ENCODE measurements around the gene BRINP3. TPM values are rescaled to one million over a fixed set of nuclear protein-coding genes. Genes with fewer than 3 reads are reported as not detected.

The BRINP3 gene
- total and polyA plus RNA-seq, 2 experiments from 2014 or later, result not detected

DNA sequence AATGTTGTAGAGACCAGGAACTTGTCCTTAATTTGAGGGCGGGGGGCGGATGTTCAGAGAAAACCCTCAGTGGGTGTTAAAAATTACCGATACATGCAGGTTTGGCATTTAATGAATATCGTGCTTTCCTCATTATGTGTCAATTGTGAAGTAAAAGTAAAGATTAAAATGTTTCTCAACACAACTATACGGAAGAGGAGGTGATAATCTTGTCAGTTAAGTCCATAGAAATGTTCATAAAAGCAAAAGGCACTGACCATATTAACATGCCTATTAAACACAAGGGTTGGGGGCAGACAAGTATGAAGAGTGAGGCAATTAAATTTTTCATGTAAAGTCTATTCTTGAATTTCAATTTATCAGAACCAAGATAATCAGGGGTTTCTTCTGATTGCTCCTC lies 1.3 kb downstream of the BRINP3 start (continued):
- TF ChIP-seq, protein P1, sequence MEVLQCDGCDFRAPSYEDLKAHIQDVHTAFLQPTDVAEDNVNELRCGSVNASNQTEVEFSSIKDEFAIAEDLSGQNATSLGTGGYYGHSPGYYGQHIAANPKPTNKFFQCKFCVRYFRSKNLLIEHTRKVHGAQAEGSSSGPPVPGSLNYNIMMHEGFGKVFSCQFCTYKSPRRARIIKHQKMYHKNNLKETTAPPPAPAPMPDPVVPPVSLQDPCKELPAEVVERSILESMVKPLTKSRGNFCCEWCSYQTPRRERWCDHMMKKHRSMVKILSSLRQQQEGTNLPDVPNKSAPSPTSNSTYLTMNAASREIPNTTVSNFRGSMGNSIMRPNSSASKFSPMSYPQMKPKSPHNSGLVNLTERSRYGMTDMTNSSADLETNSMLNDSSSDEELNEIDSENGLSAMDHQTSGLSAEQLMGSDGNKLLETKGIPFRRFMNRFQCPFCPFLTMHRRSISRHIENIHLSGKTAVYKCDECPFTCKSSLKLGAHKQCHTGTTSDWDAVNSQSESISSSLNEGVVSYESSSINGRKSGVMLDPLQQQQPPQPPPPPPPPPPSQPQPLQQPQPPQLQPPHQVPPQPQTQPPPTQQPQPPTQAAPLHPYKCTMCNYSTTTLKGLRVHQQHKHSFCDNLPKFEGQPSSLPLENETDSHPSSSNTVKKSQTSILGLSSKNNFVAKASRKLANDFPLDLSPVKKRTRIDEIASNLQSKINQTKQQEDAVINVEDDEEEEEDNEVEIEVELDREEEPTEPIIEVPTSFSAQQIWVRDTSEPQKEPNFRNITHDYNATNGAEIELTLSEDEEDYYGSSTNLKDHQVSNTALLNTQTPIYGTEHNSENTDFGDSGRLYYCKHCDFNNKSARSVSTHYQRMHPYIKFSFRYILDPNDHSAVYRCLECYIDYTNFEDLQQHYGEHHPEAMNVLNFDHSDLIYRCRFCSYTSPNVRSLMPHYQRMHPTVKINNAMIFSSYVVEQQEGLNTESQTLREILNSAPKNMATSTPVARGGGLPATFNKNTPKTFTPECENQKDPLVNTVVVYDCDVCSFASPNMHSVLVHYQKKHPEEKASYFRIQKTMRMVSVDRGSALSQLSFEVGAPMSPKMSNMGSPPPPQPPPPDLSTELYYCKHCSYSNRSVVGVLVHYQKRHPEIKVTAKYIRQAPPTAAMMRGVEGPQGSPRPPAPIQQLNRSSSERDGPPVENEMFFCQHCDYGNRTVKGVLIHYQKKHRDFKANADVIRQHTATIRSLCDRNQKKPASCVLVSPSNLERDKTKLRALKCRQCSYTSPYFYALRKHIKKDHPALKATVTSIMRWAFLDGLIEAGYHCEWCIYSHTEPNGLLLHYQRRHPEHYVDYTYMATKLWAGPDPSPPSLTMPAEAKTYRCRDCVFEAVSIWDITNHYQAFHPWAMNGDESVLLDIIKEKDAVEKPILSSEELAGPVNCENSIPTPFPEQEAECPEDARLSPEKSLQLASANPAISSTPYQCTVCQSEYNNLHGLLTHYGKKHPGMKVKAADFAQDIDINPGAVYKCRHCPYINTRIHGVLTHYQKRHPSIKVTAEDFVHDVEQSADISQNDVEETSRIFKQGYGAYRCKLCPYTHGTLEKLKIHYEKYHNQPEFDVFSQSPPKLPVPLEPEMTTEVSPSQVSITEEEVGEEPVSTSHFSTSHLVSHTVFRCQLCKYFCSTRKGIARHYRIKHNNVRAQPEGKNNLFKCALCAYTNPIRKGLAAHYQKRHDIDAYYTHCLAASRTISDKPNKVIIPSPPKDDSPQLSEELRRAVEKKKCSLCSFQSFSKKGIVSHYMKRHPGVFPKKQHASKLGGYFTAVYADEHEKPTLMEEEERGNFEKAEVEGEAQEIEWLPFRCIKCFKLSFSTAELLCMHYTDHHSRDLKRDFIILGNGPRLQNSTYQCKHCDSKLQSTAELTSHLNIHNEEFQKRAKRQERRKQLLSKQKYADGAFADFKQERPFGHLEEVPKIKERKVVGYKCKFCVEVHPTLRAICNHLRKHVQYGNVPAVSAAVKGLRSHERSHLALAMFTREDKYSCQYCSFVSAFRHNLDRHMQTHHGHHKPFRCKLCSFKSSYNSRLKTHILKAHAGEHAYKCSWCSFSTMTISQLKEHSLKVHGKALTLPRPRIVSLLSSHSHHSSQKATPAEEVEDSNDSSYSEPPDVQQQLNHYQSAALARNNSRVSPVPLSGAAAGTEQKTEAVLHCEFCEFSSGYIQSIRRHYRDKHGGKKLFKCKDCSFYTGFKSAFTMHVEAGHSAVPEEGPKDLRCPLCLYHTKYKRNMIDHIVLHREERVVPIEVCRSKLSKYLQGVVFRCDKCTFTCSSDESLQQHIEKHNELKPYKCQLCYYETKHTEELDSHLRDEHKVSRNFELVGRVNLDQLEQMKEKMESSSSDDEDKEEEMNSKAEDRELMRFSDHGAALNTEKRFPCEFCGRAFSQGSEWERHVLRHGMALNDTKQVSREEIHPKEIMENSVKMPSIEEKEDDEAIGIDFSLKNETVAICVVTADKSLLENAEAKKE (CRISPR knock-in tag; IDR thresholded peaks at IDR 0.05), result no peak
- no peak for TF ChIP-seq POLR2AphosphoS5 (IDR thresholded peaks at IDR 0.05; ENCODE audit: low read depth)
- TF ChIP-seq ZNF114 (CRISPR knock-in tag; IDR thresholded peaks at IDR 0.05), result no peak
- TF ChIP-seq EZH2phosphoT487 (IDR thresholded peaks at IDR 0.05; ENCODE audit: unreplicated experiment), result no peak

DNA sequence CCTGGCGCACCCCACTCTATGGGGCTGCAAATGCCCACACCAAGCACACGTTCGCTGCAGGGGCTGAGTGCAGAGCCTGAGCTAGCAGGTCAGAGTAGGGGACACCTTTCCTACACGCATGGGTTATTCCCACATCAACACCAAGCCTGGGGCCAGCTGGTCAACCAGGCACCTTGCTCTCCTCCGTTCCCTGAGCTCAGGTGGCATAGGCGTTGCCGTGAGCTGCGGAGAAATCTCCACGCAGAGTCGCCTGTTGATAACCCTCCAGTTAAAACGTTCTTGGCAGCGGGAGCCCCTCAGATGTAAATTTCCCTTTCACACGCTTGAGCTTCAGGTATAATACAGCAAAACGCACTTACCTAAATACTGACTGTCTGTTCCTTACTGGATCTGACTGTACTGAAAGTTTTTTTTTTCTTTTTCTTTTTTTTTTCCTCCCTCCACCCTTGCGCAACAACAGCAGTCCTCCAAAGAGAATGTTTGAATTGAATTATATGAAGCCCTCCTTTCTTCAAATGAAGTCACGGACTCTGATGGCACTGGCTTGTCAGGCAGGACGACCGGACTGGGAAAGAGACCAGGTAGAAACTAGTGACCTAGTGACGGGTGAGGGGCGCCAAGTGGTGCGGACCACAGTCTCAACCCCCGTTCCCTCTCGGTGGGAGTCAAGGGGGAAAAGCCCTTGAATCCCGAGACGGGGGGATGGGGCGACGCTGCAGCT lies 2.1 kb downstream of the BRINP3 start:
- H3F3A ChIP-seq (replicated peaks; ENCODE audit: low read depth), result no peaks in the 10 kb centered on the region
- Mint-ChIP-seq H3K4me3 (peak overlapping the region; percentile 78), H3K36me3 (ENCODE audit: low read depth) (no peaks in the 10 kb centered on the region), H3K27ac (no peak overlapping the region), H3K9me3 (no peaks in the 10 kb centered on the region), H3K27me3 (ENCODE audit: insufficient read depth, low read depth, poor library complexity) (peaks cover 36% of the 10 kb centered on the region), H3K4me1 (peaks cover 40% of the 10 kb centered on the region)
- H3K4me2 ChIP-seq, result peak overlapping the region; percentile 89
- no peak overlapping the region for H3K27ac ChIP-seq (ENCODE audit: low read depth)
- DNase-seq (ENCODE audit: low spot score) (peak; percentile 37), ATAC-seq (peak; percentile 30)
- peak overlapping the region; percentile 40 for H2AFZ ChIP-seq
- peak overlapping the region; percentile 59 for H3K4me3 ChIP-seq
- TF ChIP-seq STAT1 (IDR thresholded peaks at IDR 0.05; ENCODE audit: unreplicated experiment), result no peak
- no peaks in the 10 kb centered on the region for H4K20me1 ChIP-seq (replicated peaks; ENCODE audit: insufficient read depth)
- peaks cover 56% of the 10 kb centered on the region for H3K27me3 ChIP-seq (ENCODE audit: insufficient read depth)
- H3K4me1 ChIP-seq (ENCODE audit: insufficient read depth), result peaks cover 37% of the 10 kb centered on the region
- no peaks in the 10 kb centered on the region for H3K79me2 ChIP-seq (replicated peaks; ENCODE audit: insufficient read depth)
- H3K36me3 ChIP-seq (ENCODE audit: insufficient read depth), result no peaks in the 10 kb centered on the region
- no peaks in the 10 kb centered on the region for H3K9me2 ChIP-seq (ENCODE audit: insufficient read depth)
